ENCODE results near the gene TMEM242. TPM values are rescaled to one million over a fixed set of nuclear protein-coding genes. Genes with fewer than 3 reads are reported as not detected.

The TMEM242 gene
- total RNA-seq, 1 donor from 2014 or later: 11.7 TPM

DNA sequence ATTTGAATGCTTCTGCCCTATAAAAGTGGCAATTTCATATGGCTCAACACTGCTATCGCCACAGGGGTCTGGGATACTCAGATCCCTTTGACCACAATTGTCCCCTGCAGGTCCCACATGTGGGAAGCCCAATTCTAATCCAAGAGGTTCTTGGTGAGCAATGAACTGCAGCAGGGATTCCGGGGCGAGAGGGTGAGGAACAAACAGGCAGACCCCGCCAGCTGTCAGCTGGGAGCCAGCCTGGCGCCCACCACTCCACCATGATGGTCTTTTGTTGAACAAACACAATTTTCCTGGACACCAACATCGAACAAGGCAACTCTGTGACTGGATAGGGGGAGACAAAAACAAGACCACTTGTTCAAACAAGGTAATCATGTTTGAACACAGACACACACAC, 80.5 kb downstream of the TMEM242 start:
- H3K27ac Mint-ChIP-seq: no peak overlapping the region
- H3K9me3 Mint-ChIP-seq: no peaks in the 10 kb centered on the region
- no peak for DNase-seq (ENCODE audit: extremely low spot score, unreplicated experiment)
- peaks cover 6% of the 10 kb centered on the region for H3K27me3 Mint-ChIP-seq
- peaks cover 18% of the 10 kb centered on the region for H3K4me1 Mint-ChIP-seq (ENCODE audit: unreplicated experiment)
- H3K36me3 Mint-ChIP-seq: no peaks in the 10 kb centered on the region
- TF ChIP-seq, protein P1, sequence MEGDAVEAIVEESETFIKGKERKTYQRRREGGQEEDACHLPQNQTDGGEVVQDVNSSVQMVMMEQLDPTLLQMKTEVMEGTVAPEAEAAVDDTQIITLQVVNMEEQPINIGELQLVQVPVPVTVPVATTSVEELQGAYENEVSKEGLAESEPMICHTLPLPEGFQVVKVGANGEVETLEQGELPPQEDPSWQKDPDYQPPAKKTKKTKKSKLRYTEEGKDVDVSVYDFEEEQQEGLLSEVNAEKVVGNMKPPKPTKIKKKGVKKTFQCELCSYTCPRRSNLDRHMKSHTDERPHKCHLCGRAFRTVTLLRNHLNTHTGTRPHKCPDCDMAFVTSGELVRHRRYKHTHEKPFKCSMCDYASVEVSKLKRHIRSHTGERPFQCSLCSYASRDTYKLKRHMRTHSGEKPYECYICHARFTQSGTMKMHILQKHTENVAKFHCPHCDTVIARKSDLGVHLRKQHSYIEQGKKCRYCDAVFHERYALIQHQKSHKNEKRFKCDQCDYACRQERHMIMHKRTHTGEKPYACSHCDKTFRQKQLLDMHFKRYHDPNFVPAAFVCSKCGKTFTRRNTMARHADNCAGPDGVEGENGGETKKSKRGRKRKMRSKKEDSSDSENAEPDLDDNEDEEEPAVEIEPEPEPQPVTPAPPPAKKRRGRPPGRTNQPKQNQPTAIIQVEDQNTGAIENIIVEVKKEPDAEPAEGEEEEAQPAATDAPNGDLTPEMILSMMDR (conservative IDR thresholded peaks at IDR 0.05): no peak
- H3K4me3 Mint-ChIP-seq: no peak overlapping the region

DNA sequence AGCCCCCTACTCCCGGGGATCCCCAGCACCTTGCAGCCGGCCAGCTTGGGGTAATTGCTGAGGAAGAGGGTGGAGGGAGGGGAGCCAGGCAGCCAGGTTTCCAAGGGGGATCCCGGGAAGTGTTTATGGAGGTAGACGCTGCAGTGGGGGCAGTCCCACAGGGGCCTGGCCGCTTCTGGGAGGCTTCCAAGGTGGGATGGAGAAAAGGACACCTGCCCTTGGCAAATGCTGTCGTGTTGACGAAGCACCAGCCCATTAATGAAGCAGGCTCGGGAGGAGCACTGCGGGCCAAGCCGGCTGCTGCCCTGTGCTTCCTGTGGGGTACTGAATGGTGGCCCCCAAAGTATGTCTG, 82.4 kb downstream of the TMEM242 start:
- no peaks in the 10 kb centered on the region for H3K36me3 Mint-ChIP-seq
- H3K27me3 Mint-ChIP-seq: peaks cover 16% of the 10 kb centered on the region
- H3K4me3 Mint-ChIP-seq: no peak overlapping the region
- no peaks in the 10 kb centered on the region for H3K9me3 Mint-ChIP-seq
- peaks cover 14% of the 10 kb centered on the region for H3K4me1 Mint-ChIP-seq (ENCODE audit: unreplicated experiment)
- TF ChIP-seq, protein P1 (conservative IDR thresholded peaks at IDR 0.05): no peak
- no peak overlapping the region for H3K27ac Mint-ChIP-seq
- DNase-seq (ENCODE audit: extremely low spot score, unreplicated experiment): no peak

DNA sequence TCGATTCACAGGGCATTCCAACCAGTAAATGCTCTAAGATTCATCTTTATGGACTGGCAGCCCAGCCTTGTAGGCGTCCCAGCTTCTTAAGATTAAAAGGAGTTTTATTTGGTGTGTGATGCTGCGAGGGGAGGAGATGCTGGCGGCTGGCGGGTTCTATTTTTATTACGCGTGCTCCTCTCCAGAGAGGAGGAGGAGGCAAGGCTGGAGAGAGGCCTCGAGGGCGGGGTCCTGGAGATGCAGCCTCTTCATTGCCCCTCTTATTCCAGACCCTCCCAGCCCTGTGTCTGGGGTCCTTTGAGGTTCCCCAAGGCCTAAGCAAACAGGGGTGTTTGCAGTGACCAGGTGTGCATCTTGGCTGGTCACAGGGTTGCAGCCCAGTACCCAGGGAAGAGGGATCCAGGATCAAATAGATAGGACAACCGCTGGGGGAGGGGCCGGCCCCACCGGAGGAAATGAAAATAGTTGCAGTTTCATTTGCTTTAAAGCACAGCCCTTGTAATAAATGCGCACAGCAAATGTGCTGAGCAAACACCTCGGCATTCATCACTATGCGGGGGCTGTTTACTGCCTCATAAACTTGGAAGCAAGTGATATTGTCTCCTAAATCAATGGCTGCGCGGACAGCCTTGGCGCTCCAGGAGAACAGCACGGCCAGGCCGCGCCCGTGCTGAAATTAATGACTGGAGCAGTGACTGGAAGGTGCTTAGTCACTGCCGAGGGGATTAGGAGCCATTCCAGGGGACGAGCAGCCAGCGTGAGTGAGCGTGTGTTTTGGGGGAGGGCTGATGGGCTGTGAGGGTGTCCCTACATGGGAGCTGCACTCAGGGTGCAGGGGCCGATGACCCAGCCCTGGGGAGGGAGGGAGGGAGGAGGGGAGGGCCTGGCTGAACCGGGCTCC, 83.0 kb downstream of the TMEM242 start:
- peak overlapping the region; percentile 45 for H3K4me3 Mint-ChIP-seq
- no peaks in the 10 kb centered on the region for H3K36me3 Mint-ChIP-seq
- H3K27ac Mint-ChIP-seq: no peak overlapping the region
- peaks cover 15% of the 10 kb centered on the region for H3K4me1 Mint-ChIP-seq (ENCODE audit: unreplicated experiment)
- TF ChIP-seq, protein P1 (conservative IDR thresholded peaks at IDR 0.05): no peak
- peaks cover 22% of the 10 kb centered on the region for H3K27me3 Mint-ChIP-seq
- no peak for DNase-seq (ENCODE audit: extremely low spot score, unreplicated experiment)
- H3K9me3 Mint-ChIP-seq: no peaks in the 10 kb centered on the region

DNA sequence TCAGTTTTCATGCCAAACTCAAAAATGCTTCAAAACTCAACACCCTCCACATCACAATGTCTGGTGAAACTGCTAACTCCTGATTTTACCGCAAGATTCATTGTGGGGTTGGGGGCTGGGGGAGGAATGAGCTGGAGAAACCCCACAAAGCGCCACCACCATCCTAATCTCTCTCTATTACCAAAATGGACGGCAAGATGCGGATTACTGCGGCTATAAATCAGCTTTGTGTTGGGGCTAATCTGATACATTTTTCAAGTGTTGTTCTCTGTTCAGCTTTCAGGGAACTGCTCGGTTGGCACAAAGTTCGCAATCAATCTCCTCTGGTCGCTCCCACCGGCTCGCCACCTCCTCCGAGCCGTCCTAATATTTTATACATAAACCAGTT, 83.7 kb downstream of the TMEM242 start:
- H3K27ac Mint-ChIP-seq: no peak overlapping the region
- no peak for DNase-seq (ENCODE audit: extremely low spot score, unreplicated experiment)
- H3K9me3 Mint-ChIP-seq: no peaks in the 10 kb centered on the region
- H3K4me1 Mint-ChIP-seq (ENCODE audit: unreplicated experiment): peaks cover 14% of the 10 kb centered on the region
- TF ChIP-seq, protein P1 (conservative IDR thresholded peaks at IDR 0.05): no peak
- peak overlapping the region; percentile 34 for H3K4me3 Mint-ChIP-seq
- peaks cover 28% of the 10 kb centered on the region for H3K27me3 Mint-ChIP-seq
- no peaks in the 10 kb centered on the region for H3K36me3 Mint-ChIP-seq

Other genes with a start within 250 kb of the TMEM242 start
- gene ZDHHC14, start 57.7 kb upstream of the TMEM242 start, total RNA-seq (ENCODE audit: low replicate concordance): 11.1 and 15.6 TPM in 2 replicates

Data from type B pancreatic cell (in vitro differentiated cells).